T-helper 2 cell treated with Interferon-gamma antibody and Interleukin-4, amounts not matched to agents 100 ng/mL and 5 ng/mL, for 36 hours (primary cell): ENCODE data around the gene SCAF1. TPM values are rescaled to one million over a fixed set of nuclear protein-coding genes. Genes with fewer than 3 reads are reported as not detected.

Source experiments
- intact Hi-C: fragments of 100-400 bp; cut with micrococcal nuclease; formaldehyde crosslinking; loops from one replicate; pipeline ENCODE4 v1.15.1; 2023
- total RNA-seq: library from RNA; stranded (reverse); gene quantifications from 2 replicates; pipeline ENCODE4 v1.2.3, GENCODE V29; 2022

The SCAF1 gene
- total RNA-seq, 1 donor from 2014 or later: 65.4 TPM

DNA sequence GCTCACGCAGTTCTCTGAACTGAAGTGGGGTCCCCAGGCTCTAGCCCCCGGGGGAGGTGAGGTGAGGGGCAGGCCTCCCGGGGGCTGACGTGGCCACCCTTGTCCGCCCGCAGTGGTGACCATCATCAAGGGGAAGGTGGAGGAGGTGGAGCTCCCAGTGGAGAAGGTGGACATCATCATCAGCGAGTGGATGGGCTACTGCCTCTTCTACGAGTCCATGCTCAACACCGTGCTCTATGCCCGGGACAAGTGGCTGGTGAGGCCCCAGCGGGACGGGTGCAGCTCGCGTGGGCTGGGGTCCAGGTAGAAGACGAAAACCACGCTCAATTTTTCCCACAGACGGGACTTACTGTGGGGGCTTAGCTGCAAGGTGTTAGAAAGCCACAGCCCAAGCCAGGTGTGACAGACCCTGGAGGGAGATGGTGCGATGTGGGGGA lies 41.8 kb downstream of the SCAF1 start:
- intact Hi-C loops: no loop called here

DNA sequence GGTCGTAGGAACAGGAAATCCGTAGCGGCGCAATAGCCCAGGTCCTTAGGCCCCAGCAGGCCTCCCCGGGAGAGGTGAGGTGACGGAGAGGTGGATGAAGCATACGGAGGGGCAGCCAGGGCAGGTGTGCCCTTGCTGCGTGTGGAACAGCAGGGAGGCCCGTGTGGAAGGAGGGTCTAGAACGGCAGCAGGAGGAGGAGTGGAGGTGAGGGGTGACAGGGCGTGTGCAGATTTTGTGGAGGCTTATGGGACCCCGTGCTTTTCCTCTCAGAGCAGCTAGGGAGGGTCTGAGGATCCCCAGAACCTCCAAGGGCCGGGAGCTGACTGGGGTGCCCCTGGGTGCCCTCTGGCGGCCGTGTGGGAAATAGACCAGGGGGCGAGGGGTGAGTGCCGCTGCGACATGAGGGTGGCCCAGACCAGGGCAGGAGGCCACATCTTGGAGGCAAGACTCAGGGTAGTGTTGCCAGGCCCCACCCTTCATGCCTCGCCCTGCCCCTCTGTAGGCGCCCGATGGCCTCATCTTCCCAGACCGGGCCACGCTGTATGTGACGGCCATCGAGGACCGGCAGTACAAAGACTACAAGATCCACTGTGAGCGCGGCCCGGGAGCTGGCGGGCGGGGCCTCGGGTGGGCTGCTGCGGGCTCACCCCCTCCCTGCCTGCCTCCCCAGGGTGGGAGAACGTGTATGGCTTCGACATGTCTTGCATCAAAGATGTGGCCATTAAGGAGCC lies 42.4 kb downstream of the SCAF1 start:
- intact Hi-C loops: no loop called here

DNA sequence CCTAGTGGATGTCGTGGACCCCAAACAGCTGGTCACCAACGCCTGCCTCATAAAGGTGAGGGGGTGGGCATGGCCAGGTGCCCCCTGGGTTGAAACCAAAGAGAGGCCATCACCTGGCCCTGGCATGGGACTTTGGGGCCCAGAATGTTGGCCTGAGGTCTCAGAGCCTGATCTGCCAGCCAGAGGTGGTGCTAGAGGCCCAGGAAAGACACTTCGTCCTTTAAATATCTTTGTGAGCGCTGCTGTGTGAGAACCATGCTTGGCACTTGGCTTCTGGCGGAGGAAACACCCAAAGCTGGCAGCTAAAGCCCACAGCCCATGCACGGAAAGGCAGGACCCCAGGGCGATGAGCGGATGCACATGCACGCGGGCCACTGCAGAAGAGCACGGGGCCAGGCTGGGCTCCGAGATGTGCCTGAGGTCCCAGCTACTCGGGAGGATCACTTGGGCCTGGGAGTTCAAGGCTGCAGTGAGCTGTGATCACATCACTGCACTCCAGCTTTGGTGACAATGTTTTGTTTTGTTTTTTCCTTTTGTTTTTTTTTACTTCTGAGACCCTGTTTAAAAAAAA lies 43.1 kb downstream of the SCAF1 start:
- intact Hi-C loops: no loop called here

DNA sequence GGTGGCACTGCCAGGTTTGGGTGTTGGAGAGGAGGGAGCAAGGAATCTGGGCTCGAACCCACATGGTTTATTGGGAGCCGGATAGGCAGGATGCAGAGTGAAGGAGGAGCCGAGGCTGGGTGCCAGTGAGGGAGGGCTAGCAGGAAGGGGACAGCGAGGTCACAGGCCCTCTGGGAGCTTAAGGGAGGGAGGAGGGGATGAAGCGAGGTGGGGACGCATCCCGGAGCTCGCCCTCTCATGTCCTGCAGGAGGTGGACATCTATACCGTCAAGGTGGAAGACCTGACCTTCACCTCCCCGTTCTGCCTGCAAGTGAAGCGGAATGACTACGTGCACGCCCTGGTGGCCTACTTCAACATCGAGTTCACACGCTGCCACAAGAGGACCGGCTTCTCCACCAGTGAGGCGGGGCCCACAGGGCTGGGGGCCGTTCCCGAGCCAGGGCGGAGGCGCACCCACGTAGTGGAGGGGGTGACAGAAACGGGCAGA lies 43.9 kb downstream of the SCAF1 start:
- intact Hi-C loops: no loop called here

DNA sequence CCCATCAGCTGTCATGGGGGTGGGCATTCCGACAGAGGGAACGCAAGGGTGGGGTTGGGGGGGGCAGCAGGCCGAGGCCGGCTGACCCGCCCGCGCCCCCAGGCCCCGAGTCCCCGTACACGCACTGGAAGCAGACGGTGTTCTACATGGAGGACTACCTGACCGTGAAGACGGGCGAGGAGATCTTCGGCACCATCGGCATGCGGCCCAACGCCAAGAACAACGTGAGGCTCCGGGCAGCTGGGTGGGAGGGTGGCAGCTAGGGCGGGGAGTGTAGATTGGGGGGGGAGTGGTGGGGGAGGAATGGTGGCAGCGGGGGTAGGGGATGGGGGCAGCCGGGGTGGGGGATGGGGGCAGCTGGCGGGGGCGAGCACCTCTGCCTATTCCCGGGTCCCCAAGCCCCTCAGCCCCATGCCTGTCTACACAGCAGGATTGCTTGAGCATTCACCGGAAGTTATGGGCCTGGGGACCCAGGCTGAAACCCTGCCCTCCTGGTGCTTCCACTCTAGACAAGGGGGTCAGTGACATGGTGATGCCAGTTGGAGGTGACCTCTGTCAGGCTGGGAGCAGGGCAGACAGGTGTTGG lies 44.6 kb downstream of the SCAF1 start:
- intact Hi-C loops: no loop called here

DNA sequence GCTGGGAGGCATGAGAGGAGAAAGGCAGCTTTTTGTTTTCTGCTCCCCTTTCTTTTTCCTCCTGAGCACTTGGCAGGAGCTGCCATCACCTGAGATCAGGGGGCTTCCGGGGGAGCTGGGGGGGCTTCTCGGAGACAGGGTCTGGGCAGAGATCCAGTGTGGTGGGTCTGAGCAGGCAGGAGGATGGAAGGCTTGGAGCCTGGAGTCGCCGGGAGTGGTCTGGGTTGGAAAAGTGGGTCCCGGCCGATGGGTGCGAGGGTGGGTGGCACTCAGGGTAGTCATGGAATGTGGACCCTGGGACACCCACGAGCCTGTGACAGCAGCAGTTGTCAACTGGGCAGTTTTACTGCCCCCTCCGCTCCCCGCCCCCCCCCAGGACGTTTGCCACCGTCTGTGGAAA lies 45.1 kb downstream of the SCAF1 start:
- intact Hi-C loops: no loop called here

DNA sequence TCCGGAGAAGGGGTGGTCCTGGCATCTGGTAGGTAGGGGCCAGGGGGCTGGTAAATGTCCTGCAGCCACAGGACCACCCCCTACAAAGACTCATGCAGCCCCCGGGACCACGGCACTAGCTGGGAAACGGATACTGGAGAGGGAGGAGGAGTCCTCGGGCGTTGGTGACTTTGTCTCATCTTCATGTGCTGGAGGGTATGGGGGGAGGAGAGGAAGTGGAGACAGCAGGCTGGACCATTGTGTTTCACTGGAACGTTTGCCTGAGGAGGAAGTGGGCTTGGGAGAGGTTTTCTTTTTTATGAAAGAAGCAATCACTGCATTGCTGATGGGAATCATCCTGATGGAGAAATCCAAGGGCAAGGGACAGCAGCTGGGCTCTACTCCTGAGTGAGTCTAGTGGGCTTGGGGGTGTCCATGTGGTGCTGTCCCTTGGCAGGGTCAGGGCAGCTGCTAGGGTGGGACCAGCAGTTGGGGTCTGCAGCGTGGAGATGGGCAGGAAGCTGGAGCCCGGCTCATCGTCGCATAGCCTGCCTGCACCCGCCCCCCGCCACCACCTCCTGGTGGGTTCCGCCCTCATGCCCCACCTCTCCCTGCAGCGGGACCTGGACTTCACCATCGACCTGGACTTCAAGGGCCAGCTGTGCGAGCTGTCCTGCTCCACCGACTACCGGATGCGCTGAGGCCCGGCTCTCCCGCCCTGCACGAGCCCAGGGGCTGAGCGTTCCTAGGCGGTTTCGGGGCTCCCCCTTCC lies 45.7 kb downstream of the SCAF1 start:
- intact Hi-C loops: no loop called here

DNA sequence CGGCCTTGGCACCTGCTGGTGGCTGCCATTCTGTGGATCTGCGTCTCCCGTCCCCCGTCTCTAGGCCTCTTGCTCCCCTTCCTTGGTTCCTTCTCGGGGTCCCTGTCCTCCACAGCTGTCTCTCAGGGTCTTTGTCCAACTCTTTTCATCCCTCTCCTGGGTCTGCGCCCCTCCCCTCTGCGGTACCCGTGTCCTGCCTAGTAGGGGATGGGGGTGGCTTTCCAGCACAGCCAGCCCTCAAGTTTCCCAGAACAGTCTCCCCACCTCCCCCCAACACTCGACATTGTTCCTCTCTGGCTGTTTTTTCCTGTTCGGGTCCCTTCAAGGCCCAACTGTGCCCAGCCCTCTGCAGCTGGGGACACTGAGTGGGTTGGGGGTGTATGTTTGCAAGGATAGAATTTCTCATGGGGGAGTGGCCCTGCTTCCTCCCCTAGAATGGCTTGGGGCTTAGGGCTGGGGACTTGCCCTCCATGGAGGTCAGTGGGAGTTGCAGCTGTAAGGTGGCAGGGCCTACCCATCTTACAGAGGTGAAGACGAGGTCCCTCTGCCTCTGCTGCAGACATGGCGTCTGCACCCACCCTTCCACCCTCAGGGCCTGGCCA lies 46.6 kb downstream of the SCAF1 start:
- intact Hi-C loops: no loop called here

DNA sequence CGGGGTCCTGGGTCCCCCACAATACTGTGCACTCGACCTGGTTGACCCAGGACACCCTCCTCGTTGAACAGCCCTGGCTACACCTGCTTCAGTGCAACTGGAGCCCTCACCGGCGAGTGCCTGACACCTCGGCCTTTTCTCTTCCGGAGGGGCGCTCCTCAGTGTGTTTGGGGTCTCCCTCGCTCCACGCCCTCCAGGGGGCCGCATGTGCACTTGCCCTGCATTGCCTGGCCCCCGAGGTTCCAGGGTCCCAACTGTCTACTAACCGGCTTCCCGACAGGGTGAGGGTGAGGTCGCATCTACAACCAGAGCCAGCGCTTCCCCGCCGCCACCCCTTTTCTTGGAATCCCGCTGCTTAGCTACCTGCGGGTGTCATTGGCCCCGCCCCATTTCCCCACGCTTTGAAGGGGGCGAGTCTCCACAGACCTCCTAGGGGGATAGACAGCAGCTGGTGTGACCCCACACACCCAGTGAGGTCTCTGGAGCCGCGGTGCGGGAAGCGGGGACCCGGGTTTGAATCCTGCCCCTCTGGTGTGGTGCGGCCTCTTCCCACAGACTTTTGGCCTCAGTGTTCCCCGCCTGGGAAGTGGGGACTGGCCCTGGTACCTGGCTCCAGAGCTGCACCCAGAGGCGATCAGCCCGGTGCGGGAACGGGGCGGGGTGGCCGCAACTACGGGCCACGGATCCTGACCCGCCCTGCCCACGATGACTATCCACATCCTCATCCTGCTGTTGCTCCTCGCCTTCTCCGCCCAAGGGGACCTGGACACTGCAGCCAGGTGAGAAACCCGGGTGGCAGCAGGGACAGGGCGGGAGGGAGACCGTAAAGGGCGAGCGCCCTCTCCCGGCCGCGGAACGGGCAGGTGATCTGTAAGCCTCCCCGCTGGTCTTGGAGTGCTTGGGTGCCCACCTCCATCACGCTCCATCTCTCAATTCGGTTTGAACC lies 47.4 kb downstream of the SCAF1 start, which contains the start of gene ADM5:
Gene ADM5, plus strand, starts transcription at position 462 of the 946 bp plus-strand sequence. Its CDS starts 244 bp downstream, at position 706.
- intact Hi-C loops: no loop called here

DNA sequence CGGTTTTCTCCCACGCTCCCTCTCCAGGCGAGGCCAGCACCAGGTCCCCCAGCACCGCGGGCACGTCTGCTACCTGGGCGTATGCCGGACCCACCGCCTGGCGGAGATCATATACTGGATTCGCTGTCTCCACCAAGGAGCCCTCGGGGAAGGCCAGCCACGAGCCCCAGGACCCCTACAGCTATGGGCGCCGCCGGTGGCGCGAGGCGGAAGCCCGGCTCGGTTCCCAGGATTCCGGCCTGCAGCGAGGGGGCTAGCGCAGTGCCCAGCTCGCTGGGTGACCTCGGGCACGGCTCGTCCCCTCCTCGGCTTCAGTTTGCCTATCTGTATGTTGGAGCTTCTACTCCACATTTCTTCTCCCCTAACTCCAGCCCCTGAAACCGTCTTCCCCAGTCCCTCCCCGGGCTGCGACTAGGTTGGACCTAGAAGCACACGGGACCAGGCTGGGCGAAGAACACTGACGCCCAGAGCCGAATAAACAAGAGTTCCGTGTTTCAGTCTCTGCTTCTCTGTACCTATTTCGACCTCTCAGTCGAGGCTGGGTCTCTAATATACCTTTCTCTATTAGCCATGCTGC lies 48.2 kb downstream of the SCAF1 start:
- intact Hi-C loops: no loop called here

DNA sequence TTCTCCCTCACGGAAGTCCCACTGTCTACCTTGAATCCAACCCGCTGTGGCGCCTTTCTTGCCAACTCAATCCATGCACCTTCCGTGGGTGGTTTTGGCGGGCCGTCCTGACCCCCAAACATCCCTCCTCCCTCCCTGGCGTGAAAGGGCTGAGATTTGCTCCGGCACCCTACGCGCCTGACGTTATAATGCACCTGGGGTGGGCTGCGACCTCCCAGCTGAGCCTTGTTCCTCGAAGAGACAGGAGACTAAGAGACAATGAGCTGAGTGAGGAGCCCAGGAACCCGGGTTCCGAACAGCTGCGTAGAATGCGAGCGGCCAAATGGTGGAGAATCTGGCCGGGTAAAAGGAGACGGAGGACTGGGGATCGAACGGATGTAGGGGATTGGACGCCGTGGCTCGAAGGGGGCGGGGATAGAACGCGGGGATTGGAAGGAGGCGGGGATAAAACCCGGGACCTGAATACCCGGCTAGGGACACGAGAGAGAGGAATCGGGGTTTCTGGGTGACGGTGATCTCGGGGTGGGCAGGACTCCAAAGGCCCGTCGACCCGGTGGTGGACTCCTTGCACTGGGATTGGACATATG lies 48.7 kb downstream of the SCAF1 start, which contains the start of gene CPT1C:
Gene CPT1C, plus strand, starts transcription at position 461 of the 587 bp plus-strand sequence. CDS start 1,137 bp downstream, outside the sequence.
- intact Hi-C loops: no loop called here

DNA sequence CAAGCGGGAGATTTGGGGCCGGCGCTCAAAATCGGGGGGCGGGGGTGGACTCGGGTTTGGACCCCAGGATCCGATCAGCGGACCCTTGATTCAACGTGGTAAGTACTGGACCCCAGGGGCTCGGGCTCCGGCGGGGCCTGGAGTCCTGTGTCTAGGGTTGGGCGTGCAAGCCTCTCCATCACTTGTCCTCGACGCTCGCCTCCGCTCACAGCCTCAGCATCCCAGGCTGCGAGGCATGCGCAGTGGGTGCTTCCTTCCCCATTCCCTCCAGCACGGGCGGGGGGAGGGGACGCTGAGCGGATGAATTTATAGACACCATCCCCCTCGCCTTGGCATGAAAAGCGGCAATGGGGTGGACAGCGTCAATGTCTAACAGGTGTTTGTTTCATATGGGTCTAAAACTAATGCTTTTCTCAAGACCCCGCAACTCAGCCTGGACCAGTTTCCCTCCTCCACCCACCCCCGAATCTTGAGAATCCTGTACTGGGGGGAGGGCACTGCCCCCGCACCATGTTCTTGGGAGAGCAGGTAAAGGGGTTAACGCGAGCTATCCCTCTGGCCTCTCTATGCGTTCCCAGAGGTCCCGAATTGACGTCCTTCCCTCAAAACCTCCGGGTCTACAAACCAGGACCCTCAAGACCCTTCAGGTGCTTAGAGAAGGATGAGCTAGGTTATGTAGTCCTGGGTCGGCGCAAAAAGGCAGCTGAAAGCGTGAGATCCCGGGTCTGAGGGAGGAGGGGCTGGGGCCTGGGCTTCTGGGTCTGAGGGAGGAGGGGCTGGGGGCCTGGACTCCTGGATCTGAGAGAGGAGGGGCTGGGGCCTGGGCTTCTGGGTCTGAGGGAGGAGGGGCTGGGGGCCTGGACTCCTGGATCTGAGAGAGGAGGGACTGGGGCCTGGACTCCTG lies 49.5 kb downstream of the SCAF1 start:
- intact Hi-C loops: no loop called here

DNA sequence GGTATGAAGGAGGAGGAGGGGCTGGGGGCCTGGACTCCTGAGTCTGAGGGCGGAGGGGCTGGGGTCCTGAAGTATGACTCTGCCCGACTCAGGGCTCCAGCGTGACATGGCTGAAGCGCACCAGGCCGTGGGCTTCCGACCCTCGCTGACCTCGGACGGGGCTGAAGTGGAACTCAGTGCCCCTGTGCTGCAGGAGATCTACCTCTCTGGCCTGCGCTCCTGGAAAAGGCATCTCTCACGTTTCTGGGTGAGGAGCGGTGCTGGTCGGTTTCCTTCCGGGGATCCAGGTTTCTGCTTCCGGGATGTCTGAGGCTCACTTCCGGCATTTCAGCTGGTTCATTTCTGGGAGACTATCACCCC lies 50.1 kb downstream of the SCAF1 start:
- intact Hi-C loops: no loop called here

DNA sequence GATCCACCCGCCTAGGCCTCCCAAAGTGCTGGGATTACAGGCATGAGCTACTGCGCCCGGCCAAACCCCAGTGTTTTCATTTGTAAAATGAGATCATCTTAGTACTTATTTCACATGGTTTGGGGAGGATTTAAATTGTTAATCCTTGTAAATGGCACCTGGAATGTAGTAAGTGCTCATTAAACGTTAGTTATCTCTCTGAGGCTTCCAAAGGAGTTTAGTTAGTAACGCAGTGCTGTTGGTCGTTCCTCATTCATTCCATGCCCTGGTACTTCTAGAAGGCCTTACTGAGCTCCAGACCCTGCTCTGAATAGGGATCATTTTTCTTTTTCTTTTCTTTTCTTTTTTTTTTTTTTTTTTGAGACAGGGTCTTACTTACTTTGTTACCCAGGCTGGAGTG lies 54.1 kb downstream of the SCAF1 start:
- intact Hi-C loops: no loop called here

DNA sequence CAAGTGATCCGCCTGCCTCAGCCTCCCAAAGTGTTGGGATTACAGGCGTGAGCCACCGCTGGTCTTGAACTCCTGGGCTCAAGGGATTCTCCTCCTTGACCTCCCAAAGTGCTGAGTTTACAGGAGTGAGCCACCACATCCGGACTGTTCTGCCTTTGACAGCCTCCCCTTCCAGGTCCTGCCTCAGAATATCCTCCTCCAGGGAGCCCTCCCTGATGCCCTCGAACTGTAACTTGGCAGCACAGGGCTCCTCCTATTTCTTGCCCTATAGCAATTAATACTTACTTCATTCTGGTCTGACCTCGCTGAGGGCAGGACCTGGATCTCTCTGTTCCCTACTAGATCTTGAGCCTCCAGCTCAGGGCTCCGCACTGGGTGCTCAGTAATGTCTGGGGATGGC lies 54.9 kb downstream of the SCAF1 start:
- intact Hi-C loops: no loop called here

DNA sequence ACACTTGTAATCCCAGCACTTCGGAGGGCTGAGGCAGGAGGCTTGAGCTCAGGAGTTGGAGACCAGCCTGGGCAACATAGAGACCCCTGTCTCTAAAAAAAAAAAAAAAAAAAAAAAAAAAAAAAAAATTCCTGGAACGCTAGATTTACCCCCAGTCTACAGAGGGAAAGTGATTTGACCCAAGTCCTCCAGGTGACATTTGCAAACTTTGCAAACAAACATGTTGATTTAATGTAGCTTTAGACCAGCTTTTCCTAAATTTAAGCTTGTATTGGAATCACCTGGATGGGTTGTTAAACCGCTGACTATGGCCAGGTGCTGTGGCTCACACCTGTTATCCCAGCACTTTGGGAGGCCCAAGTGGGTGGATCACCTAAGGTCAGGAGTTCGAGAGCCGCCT lies 57.4 kb downstream of the SCAF1 start:
- intact Hi-C loops: no loop called here

DNA sequence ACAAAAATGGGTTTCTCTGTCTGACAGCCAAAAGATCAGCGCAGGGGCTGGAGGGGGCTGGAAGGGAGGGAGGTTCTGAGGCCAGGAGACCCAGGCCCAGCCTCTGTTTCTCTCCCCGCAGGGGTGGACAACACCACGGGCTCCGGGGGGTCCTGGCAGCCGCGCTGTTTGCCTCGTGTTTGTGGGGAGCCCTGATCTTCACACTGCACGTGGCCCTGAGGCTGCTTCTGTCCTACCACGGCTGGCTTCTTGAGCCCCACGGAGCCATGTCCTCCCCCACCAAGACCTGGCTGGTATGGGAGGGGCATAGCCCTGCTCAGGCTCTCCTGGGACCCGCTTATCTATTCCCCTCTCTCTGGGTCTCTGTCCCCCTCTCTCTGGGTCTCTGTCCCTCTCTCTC lies 58.6 kb downstream of the SCAF1 start:
- intact Hi-C loops: no loop called here

DNA sequence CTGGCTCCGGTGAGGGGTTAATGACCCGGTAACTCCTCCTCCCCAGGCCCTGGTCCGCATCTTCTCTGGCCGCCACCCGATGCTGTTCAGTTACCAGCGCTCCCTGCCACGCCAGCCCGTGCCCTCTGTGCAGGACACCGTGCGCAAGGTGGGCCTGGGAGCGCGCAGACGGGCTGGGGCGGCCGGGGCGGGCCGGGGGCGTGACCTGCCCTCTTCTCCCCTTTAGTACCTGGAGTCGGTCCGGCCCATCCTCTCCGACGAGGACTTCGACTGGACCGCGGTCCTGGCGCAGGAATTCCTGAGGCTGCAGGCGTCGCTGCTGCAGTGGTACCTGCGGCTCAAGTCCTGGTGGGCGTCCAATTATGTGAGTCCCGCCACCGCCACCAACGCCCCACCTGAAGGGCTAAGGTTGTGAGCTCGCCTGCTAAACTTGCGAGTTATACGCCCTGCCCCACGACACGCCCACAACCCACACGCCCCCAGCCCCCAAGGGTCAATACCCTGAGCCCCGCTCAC lies 59.3 kb downstream of the SCAF1 start:
- intact Hi-C loops: no loop called here
